Left cardiac atrium (tissue), 4 donors: Measurements from ENCODE around the gene SCFD2. TPM values are rescaled to one million over a fixed set of nuclear protein-coding genes. Genes with fewer than 3 reads are reported as not detected.
A peak's percentile ranks its signal among the peaks of the same experiment; 100 is the strongest.
"Not testable (repeated sequence)": the region's sequence is repeated elsewhere in the genome, so short reads cannot be mapped to it uniquely, and the experiment has no call there.

Source experiments
- ATAC-seq, 2 donors: fragments of 200-7000 bp; cut with Tn5 transposase; one replicate each; pipeline ENCODE4 v1.9.1; 2020; ENCODE audit warnings: mild to moderate bottlenecking in 2 of 2, moderate library complexity in 2 of 2
- DNase-seq: peaks from one replicate; pipeline ENCODE4 v3.0.0-alpha.2; 2020
- intact Hi-C, 2 donors: fragments of 100-400 bp; cut with DNase I; formaldehyde crosslinking; loops; one replicate each; pipeline versions ENCODE4 v1.14.1 to v1.15.1; 2022 to 2023
- total RNA-seq, 2 donors: library from RNA; stranded (reverse); fragmentation: NEBNext Ultra II Directional; extraction: Animal tissue kit (Norgen Biotek cat#: 25700); gene quantifications; one replicate each; pipeline ENCODE4 v1.2.1, GENCODE V29; 2021
- donor health status: DM: no; HTN: yes; CAD: no.
- donor health status: DM: no; HTN: yes; CAD: no; lungs with severe emphysema.
- donor health status: DM: yes; HTN: yes; CAD: no.
- donor health status: Dilated cardiomyopathy.

The SCFD2 gene
- total RNA-seq, 2 donors from 2014 or later = 9.3 to 13.8 TPM

- DNase-seq = no peak
- ATAC-seq = no peak
- intact Hi-C loops = no loop called here
These were observed 16.8 kb downstream of the SCFD2 start for GRCh38 chr4:53349091-53349491.

- ATAC-seq = no peak
- DNase-seq = no peak
- intact Hi-C loops = no loop called here
These were observed 17.8 kb downstream of the SCFD2 start for GRCh38 chr4:53348046-53348445.

GRCh38 chr4:53346920-53347852 lies 18.7 kb downstream of the SCFD2 start:
- ATAC-seq (peak; percentile 55 to 90), DNase-seq (no peak)
- intact Hi-C loops = no loop called here

- intact Hi-C loops, DNase-seq, ATAC-seq: not testable (repeated sequence)
These were observed 19.5 kb downstream of the SCFD2 start for GRCh38 chr4:53346392-53346791.

GRCh38 chr4:53340145-53340544 lies 25.7 kb downstream of the SCFD2 start:
- ATAC-seq, intact Hi-C loops: not testable (repeated sequence)

GRCh38 chr4:53334916-53335315 lies 30.9 kb downstream of the SCFD2 start:
- DNase-seq, ATAC-seq, intact Hi-C loops: not testable (repeated sequence)

More at GRCh38 chr4:53340145-53340544, 25.7 kb downstream of the SCFD2 start:
- not testable (repeated sequence) for DNase-seq

- DNase-seq = no peak
- intact Hi-C loops = no loop called here
- ATAC-seq = no peak
These were observed 39.3 kb downstream of the SCFD2 start for GRCh38 chr4:53326535-53326934.

GRCh38 chr4:53322696-53323095 lies 43.2 kb downstream of the SCFD2 start:
- no peak for ATAC-seq

GRCh38 chr4:53321984-53322289 lies 43.9 kb downstream of the SCFD2 start:
- intact Hi-C loops = no loop called here
- DNase-seq (no peak), ATAC-seq (no peak)

More at GRCh38 chr4:53322696-53323095, 43.2 kb downstream of the SCFD2 start:
- no peak for DNase-seq
- intact Hi-C loops = no loop called here

GRCh38 chr4:53321151-53321983 lies 44.5 kb downstream of the SCFD2 start:
- intact Hi-C loops = no loop called here
- no peak for DNase-seq
- peak; percentile 50 to 63 for ATAC-seq

GRCh38 chr4:53315300-53315699 lies 50.6 kb downstream of the SCFD2 start:
- ATAC-seq = no peak
- intact Hi-C loops = no loop called here

GRCh38 chr4:53314252-53314651 lies 51.6 kb downstream of the SCFD2 start:
- intact Hi-C loops = no loop called here
- DNase-seq (no peak), ATAC-seq (no peak)

More at GRCh38 chr4:53315300-53315699, 50.6 kb downstream of the SCFD2 start:
- no peak for DNase-seq

GRCh38 chr4:53313510-53313909 lies 52.4 kb downstream of the SCFD2 start:
- ATAC-seq (no peak), DNase-seq (no peak)
- intact Hi-C loops = no loop called here

- intact Hi-C loops = no loop called here
- DNase-seq (no peak), ATAC-seq (no peak)
These were observed 56.4 kb downstream of the SCFD2 start for GRCh38 chr4:53309321-53310040.

GRCh38 chr4:53307819-53308780 lies 57.8 kb downstream of the SCFD2 start:
- ATAC-seq = no peak
- intact Hi-C loops = no loop called here
- DNase-seq = no peak

- intact Hi-C loops = no loop called here
- ATAC-seq (no peak), DNase-seq (no peak)
These were observed 58.7 kb downstream of the SCFD2 start for GRCh38 chr4:53307210-53307609.

GRCh38 chr4:53306729-53307128 lies 59.1 kb downstream of the SCFD2 start:
- no peak for DNase-seq
- ATAC-seq = no peak
- intact Hi-C loops = no loop called here

- DNase-seq, intact Hi-C loops, ATAC-seq: not testable (repeated sequence)
These were observed 73.7 kb downstream of the SCFD2 start for GRCh38 chr4:53292209-53292608.
